IMR-90 (cell line): ENCODE data around the gene CCNK. TPM values are rescaled to one million over a fixed set of nuclear protein-coding genes. Genes with fewer than 3 reads are reported as not detected.

Source experiments
- ATAC-seq: fragments of 200-7000 bp; cut with Tn5 transposase; 2 replicates; pipeline ENCODE4 v1.9.1; 2020; ENCODE audit warnings: low read depth, mild to moderate bottlenecking, moderate library complexity
- BruUV-seq: library from RNA; stranded (reverse); fragments of 400-500 nt; replicated peaks from 2 replicates; lab custom pipeline; 2021; lab: Mats Ljungman, UMichigan
- CTCF ChIA-PET: fragments of 300-600 bp; formaldehyde crosslinking; extraction: SDS; loops from one replicate; lab custom pipeline; 2021; ENCODE audit warnings: antibody characterized with exemption; lab: Yijun Ruan, JAX
- POLR2A ChIA-PET: fragments of 300-600 bp; sonication (Branson Sonifier 250); formaldehyde crosslinking; loops from one replicate; lab custom pipeline; 2022; ENCODE audit warnings: antibody characterized with exemption; ENCODE audit not compliant: unreplicated experiment; lab: Charles Lee
- DNase-seq: peaks from one replicate; pipeline ENCODE4 v3.0.0; 2013
- H2AFZ ChIP-seq: replicated peaks from 2 replicates; pipeline ENCODE3; 2013; ENCODE audit warnings: low read length, mild to moderate bottlenecking; ENCODE audit not compliant: poor library complexity
- H2AK5ac ChIP-seq: 2 replicates; pipeline ENCODE4 v1.6.1; 2013; ENCODE audit warnings: low read depth, low read length, inconsistent platforms
- H2AK9ac ChIP-seq: replicated peaks from 2 replicates; pipeline ENCODE3; 2013; ENCODE audit warnings: mild to moderate bottlenecking, low read depth, low read length, moderate library complexity; ENCODE audit not compliant: poor library complexity
- H2BK120ac ChIP-seq: 2 replicates; pipeline ENCODE4 v1.6.1; 2013; ENCODE audit warnings: low read depth, low read length, inconsistent platforms
- H2BK15ac ChIP-seq: 3 replicates; pipeline ENCODE4 v1.6.1; 2013; ENCODE audit warnings: low read depth, low read length, inconsistent platforms
- H2BK20ac ChIP-seq: 2 replicates; pipeline ENCODE4 v1.6.1; 2013; ENCODE audit warnings: low read depth, mild to moderate bottlenecking, inconsistent platforms, low read length, moderate library complexity
- H2BK5ac ChIP-seq: 2 replicates; pipeline ENCODE4 v1.6.1; 2013; ENCODE audit warnings: mild to moderate bottlenecking, low read depth, low read length, inconsistent platforms; ENCODE audit not compliant: poor library complexity, severe bottlenecking
- H3K14ac ChIP-seq: replicated peaks from 2 replicates; pipeline ENCODE4 v1.6.1; 2013; ENCODE audit warnings: low read depth, low read length, inconsistent platforms
- H3K18ac ChIP-seq: 2 replicates; pipeline ENCODE4 v1.6.1; 2013; ENCODE audit warnings: low read depth, low read length, control low read depth
- H3K23ac ChIP-seq: 2 replicates; pipeline ENCODE4 v1.6.1; 2013; ENCODE audit warnings: low read depth, low read length, inconsistent platforms
- H3K27ac ChIP-seq: 2 replicates; pipeline ENCODE4 v1.5.1; 2013; ENCODE audit warnings: mild to moderate bottlenecking, control low read depth, low read length; ENCODE audit not compliant: insufficient read depth
- H3K27me3 ChIP-seq: 2 replicates; pipeline ENCODE4 v1.6.1; 2013; ENCODE audit warnings: low read length; ENCODE audit not compliant: control insufficient read depth, insufficient read depth
- H3K36me3 ChIP-seq: 2 replicates; pipeline ENCODE4 v1.6.1; 2013; ENCODE audit warnings: low read length, mixed read lengths; ENCODE audit not compliant: control insufficient read depth, insufficient read depth
- H3K4ac ChIP-seq: 2 replicates; pipeline ENCODE4 v1.6.1; 2013; ENCODE audit warnings: low read depth, low read length, inconsistent platforms
- H3K4me1 ChIP-seq: 2 replicates; pipeline ENCODE4 v1.6.1; 2013; ENCODE audit warnings: low read length, mixed read lengths; ENCODE audit not compliant: control insufficient read depth, insufficient read depth
- H3K4me2 ChIP-seq: 2 replicates; pipeline ENCODE4 v1.6.1; 2013; ENCODE audit warnings: low read depth, mild to moderate bottlenecking, control low read depth, low read length, moderate library complexity
- H3K4me3 ChIP-seq: 2 replicates; pipeline ENCODE4 v1.5.1; 2013; ENCODE audit warnings: low read depth, mild to moderate bottlenecking, control low read depth, low read length, moderate library complexity; ENCODE audit not compliant: insufficient read depth
- H3K56ac ChIP-seq: 2 replicates; pipeline ENCODE4 v1.6.1; 2013; ENCODE audit warnings: low read length, inconsistent platforms; ENCODE audit not compliant: insufficient read depth; ENCODE audit errors: extremely low read depth
- H3K79me1 ChIP-seq, 2 experiments: 2 replicates each; pipeline ENCODE4 v1.6.1; 2013; ENCODE audit warnings: low read length in 2 of 2, inconsistent platforms in 1 of 2, low read depth in 1 of 2
- H3K9ac ChIP-seq: 2 replicates; pipeline ENCODE4 v1.6.1; 2013; ENCODE audit warnings: low read depth, low read length, control low read depth
- H3K9me1 ChIP-seq: 2 replicates; pipeline ENCODE4 v1.6.1; 2013; ENCODE audit warnings: low read length, inconsistent platforms; ENCODE audit not compliant: insufficient read depth
- H3K9me3 ChIP-seq: 2 replicates; pipeline ENCODE4 v1.6.1; 2013; ENCODE audit warnings: low read length; ENCODE audit not compliant: control insufficient read depth, insufficient read depth
- H4K20me1 ChIP-seq: 2 replicates; pipeline ENCODE4 v1.6.1; 2013; ENCODE audit warnings: low read length, inconsistent platforms; ENCODE audit not compliant: insufficient read depth
- H4K5ac ChIP-seq: 2 replicates; pipeline ENCODE4 v1.6.1; 2013; ENCODE audit warnings: mild to moderate bottlenecking, low read depth, low read length, control low read depth
- H4K8ac ChIP-seq, 2 experiments: 2 replicates each; pipeline ENCODE4 v1.6.1; 2013; ENCODE audit warnings: low read depth in 2 of 2, low read length in 2 of 2, control low read depth in 1 of 2, inconsistent platforms in 1 of 2
- H4K91ac ChIP-seq: 2 replicates; pipeline ENCODE4 v1.6.1; 2013; ENCODE audit warnings: low read depth, low read length, inconsistent platforms; ENCODE audit not compliant: insufficient read depth
- BHLHE40 ChIP-seq: fragments of 150-350 bp; IDR thresholded peaks from 2 replicates; pipeline ENCODE4 v1.6.1; 2016; ENCODE audit warnings: mild to moderate bottlenecking, low read depth, low read length
- CEBPB ChIP-seq: IDR thresholded peaks from 2 replicates; pipeline ENCODE4 v1.6.1; 2012; ENCODE audit warnings: low read depth, low read length, improper control_type of control experiment
- FOS ChIP-seq: fragments of 150-350 bp; IDR thresholded peaks from 2 replicates; pipeline ENCODE4 v1.6.1; 2016; ENCODE audit warnings: low read depth, low read length
- MAFK ChIP-seq: IDR thresholded peaks from 2 replicates; pipeline ENCODE4 v1.6.1; 2012; ENCODE audit warnings: low read depth, low read length, improper control_type of control experiment
- MAZ ChIP-seq: IDR thresholded peaks from 2 replicates; pipeline ENCODE4 v1.6.1; 2012; ENCODE audit warnings: low read depth, mild to moderate bottlenecking, low read length, improper control_type of control experiment, moderate library complexity, borderline replicate concordance
- MXI1 ChIP-seq: IDR thresholded peaks from 2 replicates; pipeline ENCODE4 v1.6.1; 2012; ENCODE audit warnings: low read depth, mild to moderate bottlenecking, low read length, moderate library complexity, borderline replicate concordance
- RAD21 ChIP-seq: IDR thresholded peaks from 2 replicates; pipeline ENCODE4 v1.6.1; 2012; ENCODE audit warnings: low read length, improper control_type of control experiment
- SMC3 ChIP-seq: fragments of 150-350 bp; IDR thresholded peaks from 2 replicates; pipeline ENCODE4 v1.6.1; 2016; ENCODE audit warnings: low read depth, mild to moderate bottlenecking, antibody characterized with exemption, low read length, moderate library complexity
- WGBS, 2 experiments: methylation state at CpG; one replicate each; pipeline versions ENCODE4 v1.1.5 to v1.1.7; 2013; ENCODE audit warnings: missing lambda C conversion rate in 2 of 2; ENCODE audit not compliant: insufficient read length in 1 of 2; ENCODE audit errors: extremely low coverage in 2 of 2; 5-methylcytosine and 5-hydroxymethylcytosine counted together
- dilution Hi-C: fragments of 300-500 bp; cut with HindIII; formaldehyde crosslinking; loops from one replicate; pipeline ENCODE4 v1.14.3; 2018; ENCODE audit warnings: low sequenced_read_pairs; ENCODE audit not compliant: unreplicated experiment
- in situ Hi-C: fragments of 300-500 bp; cut with MboI; formaldehyde crosslinking; loops from 3 replicates; pipeline ENCODE4 v1.14.3; 2019; ENCODE audit warnings: low sequenced_read_pairs, inconsistent platforms, mixed read lengths
- intact Hi-C: fragments of 100-400 bp; cut with micrococcal nuclease; formaldehyde crosslinking; loops from 2 replicates; pipeline ENCODE4 v1.10.0; 2022
- polyA plus RNA-seq, 3 experiments: library from polyadenylated mRNA; depleted of rRNA; stranded (reverse); fragments of >200 nt; gene quantifications; 2 replicates each; pipeline ENCODE4 v1.2.3, GENCODE V29; 2012; ENCODE audit warnings: low replicate concordance in 1 of 3
- total RNA-seq: library from RNA; depleted of rRNA; stranded (reverse); fragments of >200 nt; gene quantifications from 2 replicates; pipeline ENCODE4 v1.2.3, GENCODE V29; 2012
- TF ChIP-seq, protein P1 (sequence below): fragments of 150-350 bp; IDR thresholded peaks from 2 replicates; pipeline ENCODE4 v1.6.1; 2017; ENCODE audit warnings: mild to moderate bottlenecking, antibody characterized with exemption, low read length, low read depth
- TF ChIP-seq, protein P2 (sequence below): fragments of 150-350 bp; IDR thresholded peaks from 2 replicates; pipeline ENCODE4 v1.6.1; 2016; ENCODE audit warnings: low read depth, mild to moderate bottlenecking, low read length, moderate library complexity, borderline replicate concordance
- TF ChIP-seq, protein P3 (sequence below): conservative IDR thresholded peaks from 2 replicates; pipeline ENCODE4 v1.5.1; 2012; ENCODE audit warnings: mild to moderate bottlenecking, low read depth, low read length, improper control_type of control experiment

Gene CCNK
- total and polyA plus RNA-seq, 2 of the 4 experiments (the other 2 are of a cell fraction) = 18.8 to 38.3 TPM

DNA sequence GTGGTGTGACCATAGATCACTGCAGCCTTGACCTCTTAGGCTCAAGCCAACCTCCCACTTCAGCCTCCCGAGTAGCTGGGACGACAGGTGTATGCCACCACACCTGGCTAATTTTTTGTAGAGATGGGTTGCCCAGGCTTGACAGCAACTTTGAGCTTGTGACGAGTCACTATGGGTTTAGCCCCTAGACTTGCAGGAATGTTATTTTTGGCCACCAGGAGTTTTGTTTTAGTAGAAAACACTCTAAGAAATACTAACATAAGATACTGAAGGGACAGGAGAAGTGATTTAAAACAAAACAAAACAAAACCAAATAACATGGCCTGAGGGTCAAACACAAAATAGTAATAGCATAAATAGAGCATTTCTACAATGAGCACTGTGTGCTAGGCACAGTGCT lies 27.0 kb upstream of the CCNK start:
- no peak for TF ChIP-seq FOS
- TF ChIP-seq CEBPB = no peak
- no peak for TF ChIP-seq SMC3
- TF ChIP-seq, protein P1, sequence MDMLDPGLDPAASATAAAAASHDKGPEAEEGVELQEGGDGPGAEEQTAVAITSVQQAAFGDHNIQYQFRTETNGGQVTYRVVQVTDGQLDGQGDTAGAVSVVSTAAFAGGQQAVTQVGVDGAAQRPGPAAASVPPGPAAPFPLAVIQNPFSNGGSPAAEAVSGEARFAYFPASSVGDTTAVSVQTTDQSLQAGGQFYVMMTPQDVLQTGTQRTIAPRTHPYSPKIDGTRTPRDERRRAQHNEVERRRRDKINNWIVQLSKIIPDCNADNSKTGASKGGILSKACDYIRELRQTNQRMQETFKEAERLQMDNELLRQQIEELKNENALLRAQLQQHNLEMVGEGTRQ = no peak
- TF ChIP-seq MAZ = no peak
- no peak for TF ChIP-seq RAD21
- no peak for TF ChIP-seq MXI1
- no peak for TF ChIP-seq BHLHE40
- TF ChIP-seq, protein P2, sequence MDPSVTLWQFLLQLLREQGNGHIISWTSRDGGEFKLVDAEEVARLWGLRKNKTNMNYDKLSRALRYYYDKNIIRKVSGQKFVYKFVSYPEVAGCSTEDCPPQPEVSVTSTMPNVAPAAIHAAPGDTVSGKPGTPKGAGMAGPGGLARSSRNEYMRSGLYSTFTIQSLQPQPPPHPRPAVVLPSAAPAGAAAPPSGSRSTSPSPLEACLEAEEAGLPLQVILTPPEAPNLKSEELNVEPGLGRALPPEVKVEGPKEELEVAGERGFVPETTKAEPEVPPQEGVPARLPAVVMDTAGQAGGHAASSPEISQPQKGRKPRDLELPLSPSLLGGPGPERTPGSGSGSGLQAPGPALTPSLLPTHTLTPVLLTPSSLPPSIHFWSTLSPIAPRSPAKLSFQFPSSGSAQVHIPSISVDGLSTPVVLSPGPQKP = no peak
- TF ChIP-seq MAFK = no peak
- TF ChIP-seq, protein P3, sequence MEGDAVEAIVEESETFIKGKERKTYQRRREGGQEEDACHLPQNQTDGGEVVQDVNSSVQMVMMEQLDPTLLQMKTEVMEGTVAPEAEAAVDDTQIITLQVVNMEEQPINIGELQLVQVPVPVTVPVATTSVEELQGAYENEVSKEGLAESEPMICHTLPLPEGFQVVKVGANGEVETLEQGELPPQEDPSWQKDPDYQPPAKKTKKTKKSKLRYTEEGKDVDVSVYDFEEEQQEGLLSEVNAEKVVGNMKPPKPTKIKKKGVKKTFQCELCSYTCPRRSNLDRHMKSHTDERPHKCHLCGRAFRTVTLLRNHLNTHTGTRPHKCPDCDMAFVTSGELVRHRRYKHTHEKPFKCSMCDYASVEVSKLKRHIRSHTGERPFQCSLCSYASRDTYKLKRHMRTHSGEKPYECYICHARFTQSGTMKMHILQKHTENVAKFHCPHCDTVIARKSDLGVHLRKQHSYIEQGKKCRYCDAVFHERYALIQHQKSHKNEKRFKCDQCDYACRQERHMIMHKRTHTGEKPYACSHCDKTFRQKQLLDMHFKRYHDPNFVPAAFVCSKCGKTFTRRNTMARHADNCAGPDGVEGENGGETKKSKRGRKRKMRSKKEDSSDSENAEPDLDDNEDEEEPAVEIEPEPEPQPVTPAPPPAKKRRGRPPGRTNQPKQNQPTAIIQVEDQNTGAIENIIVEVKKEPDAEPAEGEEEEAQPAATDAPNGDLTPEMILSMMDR = no peak
- CTCF ChIA-PET = interaction anchor here (0.7 to 1.2 kb wide), 2 partner anchors 38 to 65 kb away, joined by 3 read pairs; no protein-coding TSS in a partner anchor
- Histone ChIP-seq H3K56ac (no peak overlapping the region), H3K79me1 (peaks cover 9 to 22% of the 10 kb centered on the region in 2 experiments), H3K9me1 (peaks cover 2% of the 10 kb centered on the region), H3K18ac (no peak overlapping the region), H4K5ac (no peak overlapping the region), H3K36me3 (peaks cover 13% of the 10 kb centered on the region), H3K4ac (no peak overlapping the region), H4K20me1 (no peaks in the 10 kb centered on the region; the same call in 1 of the 2 replicates), H2BK15ac (no peak overlapping the region), H3K23ac (no peak overlapping the region), H2AK5ac (no peak overlapping the region), H3K4me3 (no peak overlapping the region), H3K9ac (no peak overlapping the region), H2BK120ac (no peak overlapping the region), H3K4me2 (no peak overlapping the region), H4K91ac (no peak overlapping the region), H3K9me3 (no peaks in the 10 kb centered on the region), H2BK5ac (no peak overlapping the region), H3K14ac (no peak overlapping the region), H2AK9ac (no peak overlapping the region), H3K4me1 (peaks cover 8% of the 10 kb centered on the region; the same call in 1 of the 2 replicates), H3K27me3 (no peaks in the 10 kb centered on the region), H3K27ac (no peak overlapping the region), H2BK20ac (no peak overlapping the region), H2AFZ (no peak overlapping the region), H4K8ac (no peak overlapping the region)
- dilution Hi-C loops = no loop called here
- no TSS peak for BruUV-seq
- in situ Hi-C loops = no loop called here
- intact Hi-C loops = no loop called here
- WGBS, 2 experiments = no CpG with 5 or more reads among the region's 3 CpGs
- POLR2A ChIA-PET = interaction anchor here (0.7 kb wide), 1 partner anchor 18 kb away, joined by 3 read pairs; no protein-coding TSS in a partner anchor
- peak; percentile 45; the same call in 1 of the 2 replicates for ATAC-seq
- no peak for DNase-seq
